Small intestine (tissue), 7 donors: ENCODE measurements around the gene NFATC2. TPM values are rescaled to one million over a fixed set of nuclear protein-coding genes. Genes with fewer than 3 reads are reported as not detected.

Experiments
- DNase-seq, 2 donors: peaks; one replicate each; pipeline versions ENCODE4 v3.0.0 to v3.0.0-alpha.2; 2013
- FAIRE-seq: peaks from 2 replicates; lab custom pipeline; 2012; peaks lifted over from hg19 to GRCh38; lab: Jason Lieb, UNC
- H3K27ac ChIP-seq, 3 donors: one replicate each; pipeline ENCODE4 v1.5.1; 2013; ENCODE audit warnings: low read length in 2 of 3, mild to moderate bottlenecking in 2 of 3, control low read depth in 1 of 3, inconsistent platforms in 1 of 3, low read depth in 1 of 3, moderate library complexity in 1 of 3
- H3K27me3 ChIP-seq, 3 donors: one replicate each; pipeline ENCODE4 v1.6.1; 2013; ENCODE audit warnings: low read length in 3 of 3, inconsistent platforms in 1 of 3; ENCODE audit not compliant: control insufficient read depth in 3 of 3, insufficient read depth in 3 of 3
- H3K36me3 ChIP-seq, 3 donors: one replicate each; pipeline ENCODE4 v1.6.1; 2013; ENCODE audit warnings: low read length in 3 of 3, inconsistent platforms in 1 of 3, low read depth in 1 of 3, mild to moderate bottlenecking in 1 of 3, moderate library complexity in 1 of 3; ENCODE audit not compliant: control insufficient read depth in 3 of 3, insufficient read depth in 2 of 3
- H3K4me1 ChIP-seq, 3 donors: one replicate each; pipeline ENCODE4 v1.6.1; 2013; ENCODE audit warnings: low read length in 2 of 3, inconsistent platforms in 1 of 3, low read depth in 1 of 3, mild to moderate bottlenecking in 1 of 3, moderate library complexity in 1 of 3; ENCODE audit not compliant: control insufficient read depth in 3 of 3, insufficient read depth in 2 of 3
- H3K4me3 ChIP-seq, 3 donors: one replicate each; pipeline ENCODE4 v1.5.1; 2013; ENCODE audit warnings: low read length in 3 of 3, control low read depth in 1 of 3, inconsistent platforms in 1 of 3, low read depth in 1 of 3, mild to moderate bottlenecking in 1 of 3, moderate library complexity in 1 of 3
- H3K9me3 ChIP-seq, 2 donors: one replicate each; pipeline ENCODE4 v1.6.1; 2013; ENCODE audit warnings: low read depth in 1 of 2, low read length in 1 of 2; ENCODE audit not compliant: control insufficient read depth in 2 of 2, insufficient read depth in 1 of 2
- WGBS, 3 donors: extraction: QIAGEN DNeasy Blood & Tissue Kit; methylation state at CpG; one replicate each; pipeline ENCODE4 v1.1.7; 2013; 5-methylcytosine and 5-hydroxymethylcytosine counted together
- polyA plus RNA-seq, 4 donors: library from polyadenylated mRNA; stranded (reverse) in 3 of 4; unstranded in 1 of 4; fragments of 200-250 nt in 3 of 4; fragments of 120-200 nt in 1 of 4; gene quantifications; one replicate each; pipeline versions ENCODE4 v1.2.1 to v1.2.3, GENCODE V29; 2013
- donor health status: healthy with polysubstance abuse.
- donor health status: control.
- donor health status: control.
- donor health status: Bipolar disorder and iron deficiency.
- donor health status: healthy.

Gene NFATC2
- polyA plus RNA-seq, 4 donors, result 3.1 to 19.4 (median 6.2) TPM

- Histone ChIP-seq H3K9me3 (no peaks in the 10 kb centered on the region), H3K36me3 (no peaks in the 10 kb centered on the region), H3K27ac (no peak overlapping the region), H3K27me3 (no peaks in the 10 kb centered on the region), H3K4me3 (no peak overlapping the region), H3K4me1 (peaks cover 0 to 7% (median 2%) of the 10 kb centered on the region in 3 donors)
- peak; percentile 73 to 75 for DNase-seq
- FAIRE-seq, result no peak
- WGBS, 3 donors, result 39 to 43% (median 42%) methylated on average over 13 of the region's 13 CpGs
Observed at GRCh38 chr20:51372176-51372803, 170.2 kb downstream of the NFATC2 start.

- FAIRE-seq, result no peak
- H3K4me3 ChIP-seq, result no peak overlapping the region
- no peaks in the 10 kb centered on the region for H3K27me3 ChIP-seq
- peaks cover 0 to 7% (median 2%) of the 10 kb centered on the region in 3 donors for H3K4me1 ChIP-seq
- H3K27ac ChIP-seq, result no peak overlapping the region
- H3K36me3 ChIP-seq, result no peaks in the 10 kb centered on the region
- WGBS, 3 donors, result 76 to 87% (median 83%) methylated on average over 4 of the region's 4 CpGs
- no peaks in the 10 kb centered on the region for H3K9me3 ChIP-seq
- DNase-seq, result no peak
Observed at GRCh38 chr20:51371720-51372119, 170.8 kb downstream of the NFATC2 start.

DNA sequence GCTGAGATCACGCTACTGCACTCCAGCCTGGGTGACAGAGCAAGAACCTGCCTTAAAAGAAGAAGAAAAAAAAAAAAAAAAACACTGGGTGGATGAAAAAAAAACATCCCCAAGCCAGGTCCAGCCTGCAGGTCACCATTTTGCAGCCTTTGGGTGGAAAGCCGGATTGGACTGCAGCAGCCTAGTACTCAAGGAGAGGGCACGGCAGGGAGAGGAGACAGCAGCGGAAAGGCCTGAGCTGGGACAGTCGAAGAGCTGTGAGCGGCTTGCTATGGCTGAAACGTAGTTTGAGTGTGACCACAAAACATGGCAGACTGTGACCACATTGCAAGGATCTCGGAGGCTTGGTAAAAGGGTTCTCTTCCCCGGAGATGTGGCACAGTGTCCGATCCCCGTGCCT is 173.0 kb downstream of the NFATC2 start:
- no peak for FAIRE-seq
- no peaks in the 10 kb centered on the region for H3K9me3 ChIP-seq

DNA sequence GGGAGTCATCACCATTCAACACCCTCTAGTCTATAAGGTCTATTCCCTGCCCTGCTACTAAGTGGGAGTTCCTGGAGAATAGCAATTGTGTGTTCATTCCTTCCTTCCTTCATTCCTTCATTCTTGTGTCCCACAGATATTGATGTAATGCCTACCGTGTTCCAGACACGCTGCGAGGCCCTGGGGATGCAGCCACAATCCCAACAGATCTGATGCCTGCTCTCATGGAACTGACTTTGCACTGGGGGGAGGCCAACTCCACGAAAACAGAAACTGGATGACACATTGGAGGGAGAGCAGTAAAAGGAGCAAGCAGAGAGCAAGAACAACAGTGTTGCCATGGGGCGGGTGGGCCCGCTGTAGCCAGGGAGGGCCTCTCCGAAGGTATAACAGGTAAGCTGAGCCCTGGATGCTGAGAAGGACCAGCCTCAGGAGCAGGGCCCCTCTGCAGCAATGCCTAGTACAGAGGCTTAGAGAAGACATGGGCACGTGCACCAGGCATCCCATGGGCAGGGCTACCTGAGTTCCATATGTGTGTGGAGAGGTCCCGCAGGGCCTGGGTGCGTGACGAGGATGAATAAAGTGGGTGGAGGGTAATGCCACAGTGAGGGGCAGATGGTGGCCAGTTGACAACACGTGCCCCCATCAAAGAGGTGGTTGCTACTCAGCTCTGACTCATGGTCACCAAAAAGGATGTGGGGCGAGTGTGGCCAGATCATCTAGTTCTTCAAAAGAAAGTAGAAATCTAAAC is 173.9 kb downstream of the NFATC2 start:
- no peak overlapping the region for H3K27ac ChIP-seq
- peaks cover 0 to 3% (median 0%) of the 10 kb centered on the region in 3 donors for H3K4me1 ChIP-seq
- no peak overlapping the region for H3K4me3 ChIP-seq
- no peaks in the 10 kb centered on the region for H3K27me3 ChIP-seq
- FAIRE-seq (no peak), DNase-seq (no peak)
- no peaks in the 10 kb centered on the region for H3K9me3 ChIP-seq
- 87 to 90% (median 89%) methylated on average over 13 of the region's 13 CpGs for WGBS, 3 donors
- H3K36me3 ChIP-seq, result no peaks in the 10 kb centered on the region

More for the DNA sequence above, 173.0 kb downstream of the NFATC2 start:
- Histone ChIP-seq H3K36me3 (no peaks in the 10 kb centered on the region), H3K27me3 (no peaks in the 10 kb centered on the region), H3K4me3 (no peak overlapping the region), H3K27ac (no peak overlapping the region), H3K4me1 (peaks cover 0 to 7% (median under 1%) of the 10 kb centered on the region in 3 donors)
- DNase-seq, result no peak
- WGBS, 3 donors, result 87 to 93% (median 91%) methylated on average over 11 of the region's 11 CpGs

GRCh38 chr20:51366155-51366886 is 176.2 kb downstream of the NFATC2 start:
- no peak for FAIRE-seq
- H3K27ac ChIP-seq, result peak overlapping the region in 1 of 3 donors; percentile 83

GRCh38 chr20:51365670-51366069 is 176.8 kb downstream of the NFATC2 start:
- FAIRE-seq, result no peak
- H3K27me3 ChIP-seq, result no peaks in the 10 kb centered on the region
- no peaks in the 10 kb centered on the region for H3K36me3 ChIP-seq
- H3K4me3 ChIP-seq, result no peak overlapping the region
- WGBS, 3 donors, result 87 to 97% (median 93%) methylated on average over 3 of the region's 3 CpGs
- H3K27ac ChIP-seq, result peak overlapping the region in 1 of 3 donors; percentile 83
- DNase-seq, result no peak
- no peaks in the 10 kb centered on the region for H3K9me3 ChIP-seq
- H3K4me1 ChIP-seq, result no peaks in the 10 kb centered on the region

More at GRCh38 chr20:51366155-51366886, 176.2 kb downstream of the NFATC2 start:
- no peaks in the 10 kb centered on the region for H3K36me3 ChIP-seq
- DNase-seq, result no peak
- WGBS, 3 donors, result 64 to 78% (median 77%) methylated on average over 16 of the region's 16 CpGs
- H3K9me3 ChIP-seq, result no peaks in the 10 kb centered on the region
- H3K4me1 ChIP-seq, result no peaks in the 10 kb centered on the region
- no peak overlapping the region for H3K4me3 ChIP-seq
- no peaks in the 10 kb centered on the region for H3K27me3 ChIP-seq

- no peaks in the 10 kb centered on the region for H3K36me3 ChIP-seq
- H3K4me1 ChIP-seq, result no peaks in the 10 kb centered on the region
- DNase-seq (no peak), FAIRE-seq (no peak)
- H3K27ac ChIP-seq, result no peak overlapping the region
- H3K27me3 ChIP-seq, result peaks cover 0 to 3% (median 0%) of the 10 kb centered on the region in 3 donors
- no peaks in the 10 kb centered on the region for H3K9me3 ChIP-seq
- no peak overlapping the region for H3K4me3 ChIP-seq
Observed at GRCh38 chr20:51363813-51364212, 178.7 kb downstream of the NFATC2 start.

DNA sequence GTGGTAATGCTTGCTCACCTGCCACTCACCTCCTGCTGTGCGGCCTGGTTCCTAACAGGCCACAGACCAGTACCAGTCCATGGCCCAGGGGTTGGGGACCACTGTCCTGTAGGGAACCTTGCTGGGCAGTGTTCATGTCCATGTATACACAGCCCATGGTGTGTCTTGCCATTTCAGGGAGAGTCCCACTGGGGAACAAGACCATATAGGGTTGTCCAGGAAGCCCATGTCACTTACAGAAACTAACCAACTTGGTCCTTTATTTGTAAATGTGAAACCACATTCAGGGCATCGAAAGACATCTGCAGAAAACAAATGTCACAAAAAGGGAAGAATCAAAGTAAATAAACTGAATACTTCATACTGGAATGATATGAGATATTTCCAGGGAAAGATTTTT is 179.1 kb downstream of the NFATC2 start:
- DNase-seq (no peak), FAIRE-seq (no peak)
- 62 to 70% (median 63%) methylated on average over 2 of the region's 2 CpGs for WGBS, 3 donors
- Histone ChIP-seq H3K4me1 (no peaks in the 10 kb centered on the region), H3K36me3 (no peaks in the 10 kb centered on the region), H3K27ac (no peak overlapping the region), H3K27me3 (peaks cover 0 to 3% (median 0%) of the 10 kb centered on the region in 3 donors), H3K9me3 (no peaks in the 10 kb centered on the region), H3K4me3 (no peak overlapping the region)
